Measurements from ENCODE around the gene ANKHD1.
"Not testable (repeated sequence)": the region's sequence is repeated elsewhere in the genome, so short reads cannot be mapped to it uniquely, and the experiment has no call there.

ANKHD1 gene

GRCh38 chr5:140421375-140421774 lies 19.7 kb downstream of the ANKHD1 start:
- H3K27me3 Mint-ChIP-seq, H3K4me3 Mint-ChIP-seq, CTCF ChIA-PET, H3K9me3 Mint-ChIP-seq, H3K27ac Mint-ChIP-seq, DNase-seq: not testable (repeated sequence)
- peaks cover 16% of the 10 kb centered on the region for H3K36me3 Mint-ChIP-seq
- peaks cover 21% of the 10 kb centered on the region for H3K4me1 Mint-ChIP-seq

GRCh38 chr5:140423609-140424008 lies 22.0 kb downstream of the ANKHD1 start:
- DNase-seq, result no peak
- Mint-ChIP-seq H3K27me3 (no peaks in the 10 kb centered on the region), H3K36me3 (peaks cover 16% of the 10 kb centered on the region), H3K9me3 (no peaks in the 10 kb centered on the region), H3K4me3 (no peak overlapping the region), H3K27ac (no peak overlapping the region), H3K4me1 (peaks cover 21% of the 10 kb centered on the region)
- CTCF ChIA-PET, result interaction anchor here (0.9 to 1.1 kb wide), 2 partner anchors 50 to 51 kb away, joined by 3 read pairs; no protein-coding TSS in a partner anchor

- CTCF ChIA-PET, result interaction anchor here (0.9 to 1.5 kb wide), 3 partner anchors 16 to 52 kb away, joined by 3 to 4 read pairs (median 3); no protein-coding TSS in a partner anchor
- no peaks in the 10 kb centered on the region for H3K27me3 Mint-ChIP-seq
- H3K4me3 Mint-ChIP-seq, result no peak overlapping the region
- H3K27ac Mint-ChIP-seq, result no peak overlapping the region
- H3K36me3 Mint-ChIP-seq, result peaks cover 13% of the 10 kb centered on the region
- peaks cover 19% of the 10 kb centered on the region for H3K4me1 Mint-ChIP-seq
- DNase-seq, result no peak
- no peaks in the 10 kb centered on the region for H3K9me3 Mint-ChIP-seq
These were observed 22.5 kb downstream of the ANKHD1 start for GRCh38 chr5:140424135-140424534.

- H3K36me3 Mint-ChIP-seq, H3K27ac Mint-ChIP-seq, H3K9me3 Mint-ChIP-seq, H3K4me1 Mint-ChIP-seq, H3K4me3 Mint-ChIP-seq, DNase-seq, CTCF ChIA-PET, H3K27me3 Mint-ChIP-seq: not testable (repeated sequence)
These were observed 26.1 kb downstream of the ANKHD1 start for GRCh38 chr5:140427726-140428125.

GRCh38 chr5:140429724-140430123 lies 28.1 kb downstream of the ANKHD1 start:
- Mint-ChIP-seq H3K27ac (no peak overlapping the region), H3K36me3 (peaks cover 7% of the 10 kb centered on the region), H3K9me3 (no peaks in the 10 kb centered on the region), H3K4me3 (no peak overlapping the region), H3K4me1 (peaks cover 4% of the 10 kb centered on the region), H3K27me3 (no peaks in the 10 kb centered on the region)
- CTCF ChIA-PET, result interaction anchor here (0.9 kb wide), 1 partner anchor 83 kb away, joined by 4 read pairs; the partner anchor contains the start of gene HBEGF
- no peak for DNase-seq

- CTCF ChIA-PET, result no interaction called here
- H3K9me3 Mint-ChIP-seq, result no peaks in the 10 kb centered on the region
- no peak overlapping the region for H3K27ac Mint-ChIP-seq
These were observed 30.6 kb downstream of the ANKHD1 start for GRCh38 chr5:140432212-140432611.

GRCh38 chr5:140432916-140433315 lies 31.3 kb downstream of the ANKHD1 start:
- Mint-ChIP-seq H3K9me3 (no peaks in the 10 kb centered on the region), H3K4me3 (no peak overlapping the region), H3K27me3 (no peaks in the 10 kb centered on the region), H3K27ac (no peak overlapping the region), H3K36me3 (peaks cover 9% of the 10 kb centered on the region), H3K4me1 (peaks cover 4% of the 10 kb centered on the region)
- CTCF ChIA-PET, result interaction anchor here (0.6 kb wide), 1 partner anchor 114 kb away, joined by 3 read pairs; the partner anchor contains the start of gene EIF4EBP3
- DNase-seq, result no peak

More at GRCh38 chr5:140432212-140432611, 30.6 kb downstream of the ANKHD1 start:
- H3K4me1 Mint-ChIP-seq, result peaks cover 4% of the 10 kb centered on the region
- DNase-seq, result no peak
- peaks cover 8% of the 10 kb centered on the region for H3K36me3 Mint-ChIP-seq
- no peak overlapping the region for H3K4me3 Mint-ChIP-seq
- no peaks in the 10 kb centered on the region for H3K27me3 Mint-ChIP-seq

GRCh38 chr5:140457368-140457767 lies 55.7 kb downstream of the ANKHD1 start:
- H3K27ac Mint-ChIP-seq, H3K27me3 Mint-ChIP-seq, DNase-seq, CTCF ChIA-PET, H3K4me1 Mint-ChIP-seq, H3K4me3 Mint-ChIP-seq, H3K9me3 Mint-ChIP-seq: not testable (repeated sequence)
- peaks cover 62% of the 10 kb centered on the region for H3K36me3 Mint-ChIP-seq

GRCh38 chr5:140466981-140467742 lies 65.5 kb downstream of the ANKHD1 start:
- no peak overlapping the region for H3K27ac Mint-ChIP-seq
- H3K4me3 Mint-ChIP-seq, result no peak overlapping the region
- no peak for DNase-seq
- no peaks in the 10 kb centered on the region for H3K27me3 Mint-ChIP-seq
- H3K4me1 Mint-ChIP-seq, result no peaks in the 10 kb centered on the region
- CTCF ChIA-PET, result no interaction called here
- no peaks in the 10 kb centered on the region for H3K9me3 Mint-ChIP-seq
- peaks cover 26% of the 10 kb centered on the region for H3K36me3 Mint-ChIP-seq

- DNase-seq, result no peak
- H3K4me3 Mint-ChIP-seq, result no peak overlapping the region
- CTCF ChIA-PET, result no interaction called here
- peaks cover 23% of the 10 kb centered on the region for H3K36me3 Mint-ChIP-seq
- no peaks in the 10 kb centered on the region for H3K9me3 Mint-ChIP-seq
- H3K27me3 Mint-ChIP-seq, result no peaks in the 10 kb centered on the region
- no peaks in the 10 kb centered on the region for H3K4me1 Mint-ChIP-seq
- H3K27ac Mint-ChIP-seq, result no peak overlapping the region
These were observed 66.6 kb downstream of the ANKHD1 start for GRCh38 chr5:140468188-140468587.

GRCh38 chr5:140469259-140469658 lies 67.6 kb downstream of the ANKHD1 start:
- H3K4me3 Mint-ChIP-seq, result no peak overlapping the region
- DNase-seq, result no peak
- H3K27ac Mint-ChIP-seq, result no peak overlapping the region
- H3K9me3 Mint-ChIP-seq, result no peaks in the 10 kb centered on the region
- H3K27me3 Mint-ChIP-seq, result no peaks in the 10 kb centered on the region
- peaks cover 25% of the 10 kb centered on the region for H3K36me3 Mint-ChIP-seq
- H3K4me1 Mint-ChIP-seq, result no peaks in the 10 kb centered on the region
- CTCF ChIA-PET, result no interaction called here

- DNase-seq, result no peak
- Mint-ChIP-seq H3K36me3 (peaks cover 16% of the 10 kb centered on the region), H3K4me1 (no peaks in the 10 kb centered on the region), H3K4me3 (no peak overlapping the region), H3K9me3 (no peaks in the 10 kb centered on the region), H3K27ac (no peak overlapping the region), H3K27me3 (no peaks in the 10 kb centered on the region)
- CTCF ChIA-PET, result no interaction called here
These were observed 78.8 kb downstream of the ANKHD1 start for GRCh38 chr5:140480310-140481014.

- Mint-ChIP-seq H3K4me1 (no peaks in the 10 kb centered on the region), H3K4me3 (no peak overlapping the region), H3K9me3 (no peaks in the 10 kb centered on the region), H3K27me3 (no peaks in the 10 kb centered on the region), H3K27ac (no peak overlapping the region), H3K36me3 (peaks cover 22% of the 10 kb centered on the region)
- DNase-seq, result no peak
- CTCF ChIA-PET, result no interaction called here
These were observed 80.1 kb downstream of the ANKHD1 start for GRCh38 chr5:140481758-140482157.

GRCh38 chr5:140483055-140483454 lies 81.4 kb downstream of the ANKHD1 start:
- H3K36me3 Mint-ChIP-seq, result peaks cover 28% of the 10 kb centered on the region
- CTCF ChIA-PET, result no interaction called here
- no peaks in the 10 kb centered on the region for H3K9me3 Mint-ChIP-seq

GRCh38 chr5:140488141-140488540 lies 86.5 kb downstream of the ANKHD1 start:
- H3K9me3 Mint-ChIP-seq, DNase-seq, H3K4me3 Mint-ChIP-seq, H3K27ac Mint-ChIP-seq, H3K4me1 Mint-ChIP-seq, H3K27me3 Mint-ChIP-seq, CTCF ChIA-PET: not testable (repeated sequence)
- H3K36me3 Mint-ChIP-seq, result peaks cover 36% of the 10 kb centered on the region

More at GRCh38 chr5:140483055-140483454, 81.4 kb downstream of the ANKHD1 start:
- H3K27ac Mint-ChIP-seq, result no peak overlapping the region
- H3K4me1 Mint-ChIP-seq, result no peaks in the 10 kb centered on the region
- H3K27me3 Mint-ChIP-seq, result no peaks in the 10 kb centered on the region
- no peak overlapping the region for H3K4me3 Mint-ChIP-seq
- DNase-seq, result no peak
